Stimulated activated CD4-positive, alpha-beta T cell treated with anti-CD3 and anti-CD28 coated beads, TNF-alpha, amount 100 ng/mL, for 48 hours (primary cell): ENCODE data around the gene CLCA2.

Source experiments
- DNase-seq, 3 donors: peaks; one replicate each; pipeline ENCODE4 v3.0.0-alpha.2; 2020; ENCODE audit warnings: low read depth in 3 of 3

Gene CLCA2

GRCh38 chr1:86430376-86430775 lies 6.4 kb downstream of the CLCA2 start:
- DNase-seq: no peak

GRCh38 chr1:86434059-86434458 lies 10.1 kb downstream of the CLCA2 start:
- DNase-seq: no peak

GRCh38 chr1:86435327-86435726 lies 11.4 kb downstream of the CLCA2 start:
- DNase-seq: no peak

GRCh38 chr1:86436041-86436440 lies 12.1 kb downstream of the CLCA2 start:
- no peak for DNase-seq

GRCh38 chr1:86441581-86441980 lies 17.6 kb downstream of the CLCA2 start:
- DNase-seq: no peak

GRCh38 chr1:86441997-86442396 lies 18.0 kb downstream of the CLCA2 start:
- DNase-seq: no peak

- no peak for DNase-seq
Observed at GRCh38 chr1:86445919-86446318, 21.9 kb downstream of the CLCA2 start.

GRCh38 chr1:86447198-86447790 lies 23.3 kb downstream of the CLCA2 start:
- no peak for DNase-seq

GRCh38 chr1:86448670-86449069 lies 24.7 kb downstream of the CLCA2 start:
- DNase-seq: no peak

- no peak for DNase-seq
Observed at GRCh38 chr1:86449103-86449502, 25.1 kb downstream of the CLCA2 start.

GRCh38 chr1:86450847-86451246 lies 26.9 kb downstream of the CLCA2 start:
- no peak for DNase-seq

- DNase-seq: no peak
Observed at GRCh38 chr1:86453664-86454063, 29.7 kb downstream of the CLCA2 start.

- DNase-seq: no peak
Observed at GRCh38 chr1:86455073-86455472, 31.1 kb downstream of the CLCA2 start.

GRCh38 chr1:86460998-86461397 lies 37.0 kb downstream of the CLCA2 start:
- DNase-seq: no peak

GRCh38 chr1:86461482-86461881 lies 37.5 kb downstream of the CLCA2 start:
- no peak for DNase-seq

GRCh38 chr1:86464819-86465218 lies 40.8 kb downstream of the CLCA2 start:
- no peak for DNase-seq

GRCh38 chr1:86466109-86466844 lies 42.3 kb downstream of the CLCA2 start:
- DNase-seq: no peak

GRCh38 chr1:86466986-86467385 lies 43.0 kb downstream of the CLCA2 start:
- no peak for DNase-seq

- DNase-seq: no peak
Observed at GRCh38 chr1:86468501-86468977, 44.6 kb downstream of the CLCA2 start, which contains the start of gene CLCA1. CLCA1 (plus strand) TSS chr1:86468927; CDS start chr1:86468972, 45 bp downstream.

GRCh38 chr1:86470859-86471258 lies 46.9 kb downstream of the CLCA2 start:
- no peak for DNase-seq

GRCh38 chr1:86471291-86471690 lies 47.3 kb downstream of the CLCA2 start:
- no peak for DNase-seq

GRCh38 chr1:86472152-86472551 lies 48.2 kb downstream of the CLCA2 start:
- no peak for DNase-seq

GRCh38 chr1:86472767-86473166 lies 48.8 kb downstream of the CLCA2 start:
- DNase-seq: no peak
